Fibroblast of skin of back (primary cell): ENCODE measurements around the gene ZNRF3.
A peak's percentile ranks its signal among the peaks of the same experiment; 100 is the strongest.
"Not testable (repeated sequence)": the region's sequence is repeated elsewhere in the genome, so short reads cannot be mapped to it uniquely, and the experiment has no call there.

ENCODE experiments used
- DNase-seq: peaks from one replicate; pipeline ENCODE4 v3.0.0-alpha.2; 2013

The ZNRF3 gene

DNA sequence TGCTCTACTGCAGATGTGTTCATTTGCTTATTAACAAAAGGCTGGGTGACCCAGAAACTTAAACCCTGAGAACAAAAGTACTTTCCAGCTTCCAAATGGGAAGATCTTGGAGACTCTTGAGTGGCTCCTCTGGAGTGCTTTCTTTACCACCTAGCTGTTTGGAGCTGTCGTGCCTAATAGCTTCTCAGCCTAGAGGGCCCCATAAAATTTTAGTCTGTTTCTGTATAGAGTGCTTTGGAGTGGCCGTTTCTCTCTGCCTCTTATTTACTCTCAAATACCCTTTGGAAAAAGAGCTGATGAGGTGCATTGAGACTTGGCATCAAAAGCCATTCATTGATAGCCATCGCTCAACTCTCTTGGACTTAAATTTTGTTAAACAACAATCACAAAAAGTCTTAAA lies 50.7 kb downstream of the ZNRF3 start:
- DNase-seq: no peak

DNA sequence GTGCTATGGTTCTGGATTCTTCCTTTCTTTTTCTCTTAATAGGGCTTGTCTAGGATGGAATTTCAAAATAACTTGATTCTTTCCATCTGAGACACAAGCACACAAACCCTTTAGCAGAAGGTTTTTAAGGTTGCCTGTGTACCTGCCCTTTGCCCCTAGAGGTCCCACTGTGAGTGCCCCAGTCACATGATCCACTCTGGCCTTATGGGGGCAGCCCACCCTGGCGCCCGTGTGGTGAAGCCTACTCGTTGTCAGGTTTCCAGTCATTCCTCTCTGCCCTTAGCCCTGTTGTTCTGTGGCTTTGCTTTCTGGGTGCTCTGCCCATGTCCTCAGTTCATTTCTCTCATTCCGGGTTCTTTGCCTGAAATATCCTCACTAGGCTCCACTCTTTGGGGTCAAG lies 51.8 kb downstream of the ZNRF3 start:
- DNase-seq: no peak

DNA sequence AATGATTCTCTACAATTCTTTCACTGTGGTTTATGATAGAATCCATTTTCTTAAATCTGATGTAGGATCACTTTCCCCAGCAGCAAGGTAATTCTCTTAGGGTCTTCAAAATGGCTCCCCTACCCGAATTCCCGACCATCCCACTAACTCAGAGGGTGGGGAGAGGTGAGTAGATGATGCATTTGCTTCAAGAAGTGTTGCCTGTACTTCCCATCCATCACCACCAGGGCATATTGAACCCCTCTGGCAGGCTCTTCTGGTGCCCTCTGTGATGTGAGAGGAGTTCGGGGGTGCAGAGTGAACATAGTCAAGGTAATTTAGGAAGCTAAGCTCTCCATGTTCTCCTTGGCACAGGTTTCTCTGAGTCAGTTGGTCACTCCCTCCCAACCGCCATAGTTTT lies 52.3 kb downstream of the ZNRF3 start:
- DNase-seq: no peak

DNA sequence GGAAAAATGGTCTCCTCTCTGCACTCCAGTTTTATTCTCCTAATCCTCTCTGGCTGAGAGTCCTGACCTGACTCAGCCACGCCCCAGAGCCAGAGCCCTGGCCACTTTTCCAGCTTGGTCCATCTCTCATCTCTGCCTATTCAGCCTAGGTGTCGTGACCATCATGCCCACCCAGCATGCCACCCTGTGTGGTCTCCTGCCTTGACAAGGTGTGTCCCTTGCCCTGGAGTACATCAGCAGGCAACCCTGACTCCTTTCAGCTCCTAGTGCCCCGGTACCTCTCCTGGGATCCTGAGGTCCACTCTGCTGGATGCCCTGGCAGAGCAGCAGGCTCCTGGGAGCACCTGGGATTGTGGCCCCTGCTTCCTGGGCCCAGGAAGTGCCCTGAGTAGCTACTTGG lies 52.8 kb downstream of the ZNRF3 start:
- no peak for DNase-seq

DNA sequence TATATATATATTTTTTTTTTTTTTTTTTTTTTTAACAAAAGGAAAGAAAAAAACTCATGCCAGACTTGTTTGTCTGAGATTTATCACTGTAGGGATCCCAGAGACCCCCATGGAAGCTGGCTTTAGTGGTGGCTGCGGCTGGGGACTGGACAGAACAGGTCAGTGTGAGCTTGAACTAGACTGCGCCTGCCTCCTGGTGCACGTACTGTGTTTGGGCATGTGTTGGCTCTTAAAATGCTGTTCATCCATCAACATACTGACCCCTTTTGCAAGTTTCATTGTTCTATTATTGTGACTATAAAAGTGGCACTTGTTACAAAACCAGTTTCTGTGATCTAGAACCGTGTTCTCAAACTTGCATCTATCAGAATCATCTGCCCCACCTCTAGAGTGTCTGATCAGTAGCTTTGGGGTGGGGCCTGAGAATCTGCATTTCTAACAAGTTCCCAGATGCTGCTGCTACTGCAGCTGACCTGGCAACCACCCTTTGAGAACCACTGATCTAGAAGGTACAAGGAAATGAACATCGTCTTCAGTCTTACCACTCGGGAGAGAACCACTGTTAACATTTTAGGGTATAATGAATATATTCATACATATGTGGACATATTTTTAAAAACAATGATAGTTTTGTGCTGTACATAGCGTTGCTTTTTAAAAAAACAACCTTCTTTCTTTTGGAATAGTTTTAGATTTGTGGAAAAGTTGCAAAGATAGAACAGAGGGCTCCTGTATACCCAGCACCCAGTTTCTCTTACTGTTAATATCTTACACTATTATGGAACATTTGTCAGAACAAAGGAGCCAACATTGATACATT lies 54.0 kb downstream of the ZNRF3 start:
- no peak for DNase-seq

DNA sequence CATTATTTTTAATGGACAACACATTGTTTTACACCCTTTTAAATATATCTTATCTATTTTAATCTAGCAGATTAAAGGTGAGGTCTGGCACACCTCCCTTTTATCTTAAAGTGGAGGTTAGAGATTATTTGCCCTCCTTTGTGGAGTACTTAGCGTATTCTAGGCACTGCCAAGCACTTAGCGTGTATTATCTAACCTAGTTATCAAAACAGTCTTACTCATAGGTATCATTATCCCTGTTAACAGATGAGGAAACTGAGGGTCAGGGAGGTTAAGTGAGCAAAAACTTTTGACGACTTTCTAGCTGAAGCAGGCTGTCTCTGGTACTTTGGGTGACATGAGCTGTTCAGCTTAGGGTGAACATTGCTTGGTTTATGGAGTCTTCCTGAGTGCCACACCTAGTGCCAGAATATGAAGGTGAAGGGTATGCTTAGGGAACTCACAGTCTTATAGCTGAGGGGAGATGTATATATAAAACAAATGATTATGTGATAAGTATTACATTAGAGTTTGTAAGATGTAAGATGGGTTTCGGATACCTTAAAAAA lies 55.0 kb downstream of the ZNRF3 start:
- DNase-seq: no peak

DNA sequence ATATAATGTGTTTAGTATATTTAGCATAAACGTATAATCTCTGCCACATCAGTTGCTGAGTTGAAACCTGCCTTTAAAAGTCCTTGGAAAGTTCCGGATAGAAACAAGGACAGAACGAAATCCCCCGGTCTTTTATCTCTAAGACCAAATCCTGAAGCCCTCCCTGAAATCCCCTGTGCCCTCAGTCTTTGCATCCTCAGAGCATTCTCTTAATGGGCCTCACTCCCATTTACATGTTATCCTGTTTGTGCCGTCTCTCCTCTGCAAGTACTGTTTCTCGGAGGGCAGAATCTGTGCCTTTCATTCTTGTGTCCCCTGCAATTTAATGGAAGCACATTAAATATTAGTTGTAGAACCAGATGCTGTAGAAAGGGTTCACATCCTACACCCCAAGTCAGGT lies 56.0 kb downstream of the ZNRF3 start:
- DNase-seq: no peak

DNA sequence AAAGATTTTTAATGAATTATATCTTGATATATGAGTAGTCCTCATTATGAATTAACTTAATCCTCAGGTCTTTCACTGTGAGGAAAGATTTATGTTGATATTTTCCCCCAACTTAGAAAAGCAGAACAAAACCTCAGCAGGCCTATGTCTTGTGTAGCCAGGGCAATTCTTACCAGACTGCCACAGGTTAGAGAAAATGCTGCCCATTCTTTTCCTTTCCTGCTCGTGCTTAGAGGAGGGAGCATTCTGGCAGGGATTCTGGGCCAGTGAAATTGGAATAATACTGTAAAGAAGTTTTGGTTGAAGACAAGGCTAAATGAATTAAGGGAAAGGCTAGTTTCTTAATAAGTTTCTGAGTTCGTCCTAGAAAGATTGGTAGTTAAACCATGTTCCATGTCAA lies 56.6 kb downstream of the ZNRF3 start:
- no peak for DNase-seq

DNA sequence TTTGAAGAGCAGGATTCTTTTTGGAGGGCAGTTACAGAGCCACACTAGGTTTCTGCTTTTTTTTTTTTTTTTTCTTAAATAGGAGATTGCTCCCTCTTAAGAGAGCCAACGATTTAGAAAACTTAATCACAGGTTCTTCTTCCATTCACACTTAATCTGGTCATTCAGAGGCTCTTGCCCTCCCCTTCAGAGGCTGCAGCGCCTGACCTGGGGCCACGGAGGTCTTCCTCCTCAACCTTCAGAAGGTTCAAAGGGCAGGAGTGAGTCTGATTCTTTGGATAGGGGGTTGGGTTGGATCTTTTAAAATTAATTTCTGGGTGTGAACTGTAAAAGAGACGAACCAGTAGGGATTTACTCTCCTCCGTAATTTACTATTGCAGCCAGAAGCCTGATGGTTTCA lies 57.1 kb downstream of the ZNRF3 start:
- DNase-seq: no peak

DNA sequence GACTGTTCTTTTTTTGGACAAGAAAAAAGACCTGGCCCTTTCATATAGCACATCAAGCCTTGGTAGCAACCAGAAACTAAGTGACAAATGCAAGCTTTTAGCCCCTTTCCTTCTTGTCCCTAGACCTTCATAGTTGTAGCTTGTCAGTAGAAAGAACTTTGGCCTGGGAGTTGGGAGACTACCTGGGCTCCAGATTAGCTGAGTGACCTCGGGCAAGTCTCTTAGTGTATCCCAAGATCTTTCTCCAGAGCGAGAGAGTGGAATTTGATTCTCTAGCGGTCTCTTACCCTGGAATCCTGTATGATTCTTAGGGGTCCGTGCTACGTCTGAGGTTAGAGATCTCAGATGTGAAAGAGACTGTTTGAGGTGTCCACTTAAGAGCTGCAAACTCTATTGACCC lies 59.0 kb downstream of the ZNRF3 start:
- DNase-seq: no peak

DNA sequence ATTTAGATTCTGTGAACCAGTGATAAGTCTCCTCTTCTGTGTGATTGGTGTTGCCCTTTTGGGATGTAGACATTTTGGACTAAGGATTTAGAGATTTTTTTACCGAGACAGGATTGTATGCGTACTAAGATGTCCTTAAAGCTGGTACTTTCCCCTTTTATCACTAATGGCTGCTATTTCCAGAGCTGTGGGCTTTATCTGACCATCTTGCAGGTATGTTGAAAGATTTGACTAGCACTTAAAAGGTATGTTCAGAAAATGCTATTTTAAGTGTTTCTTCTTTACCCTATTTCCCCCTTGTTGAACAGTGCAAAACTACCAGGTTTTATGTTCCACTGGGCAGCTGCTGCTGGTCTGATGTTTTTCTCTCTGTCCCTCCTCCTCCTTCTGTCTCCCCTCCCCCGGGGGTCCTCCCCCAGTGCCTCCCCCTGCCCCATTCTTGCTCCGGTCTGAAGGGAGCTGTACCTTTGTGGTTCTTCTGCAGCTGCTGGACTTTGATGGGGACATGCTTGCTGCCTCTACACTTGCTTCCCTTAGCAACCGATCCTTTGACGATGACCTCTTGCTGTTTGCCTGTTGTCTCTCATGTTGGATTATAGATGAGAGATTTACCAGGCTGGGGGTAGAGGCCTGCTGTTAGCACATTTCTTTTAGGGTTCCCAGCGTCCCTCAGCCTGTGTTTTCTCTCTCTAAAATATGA lies 59.6 kb downstream of the ZNRF3 start:
- no peak for DNase-seq

DNA sequence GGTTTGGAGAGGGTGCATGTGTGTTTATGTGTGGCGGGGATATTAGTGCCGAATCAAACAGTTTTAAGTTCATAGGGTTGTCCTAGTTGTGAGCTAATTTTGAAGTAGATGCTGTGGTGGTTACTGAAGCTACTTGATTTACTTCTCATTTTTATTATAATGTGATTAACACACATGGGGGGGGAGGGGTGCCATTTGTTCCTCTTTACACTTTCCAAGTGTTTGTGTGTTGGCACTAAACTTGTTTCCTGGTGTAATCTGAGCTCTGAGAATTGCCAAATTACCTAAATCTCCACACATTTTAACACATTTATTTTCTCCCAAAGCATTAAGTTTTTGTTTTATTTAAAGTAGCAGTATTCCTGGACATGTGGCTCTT lies 60.1 kb downstream of the ZNRF3 start:
- no peak for DNase-seq

DNA sequence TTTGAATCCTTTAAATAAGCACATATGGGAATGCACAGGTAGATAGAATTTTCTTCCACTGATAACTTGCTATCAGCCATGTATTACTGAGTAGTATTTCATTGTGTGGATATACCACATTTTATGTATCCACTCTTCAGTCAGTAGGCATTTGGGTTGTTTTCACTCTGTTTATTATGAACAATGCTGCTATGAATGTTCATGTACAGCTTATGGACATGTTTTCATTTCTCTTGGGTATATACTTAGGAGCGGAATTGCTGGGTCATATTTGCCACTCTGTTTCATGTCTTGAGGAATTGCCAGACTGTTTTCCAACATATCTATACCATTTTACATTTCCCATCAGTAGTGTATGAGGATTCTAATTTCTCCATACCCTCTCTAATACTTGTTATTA lies 63.8 kb downstream of the ZNRF3 start:
- no peak for DNase-seq

DNA sequence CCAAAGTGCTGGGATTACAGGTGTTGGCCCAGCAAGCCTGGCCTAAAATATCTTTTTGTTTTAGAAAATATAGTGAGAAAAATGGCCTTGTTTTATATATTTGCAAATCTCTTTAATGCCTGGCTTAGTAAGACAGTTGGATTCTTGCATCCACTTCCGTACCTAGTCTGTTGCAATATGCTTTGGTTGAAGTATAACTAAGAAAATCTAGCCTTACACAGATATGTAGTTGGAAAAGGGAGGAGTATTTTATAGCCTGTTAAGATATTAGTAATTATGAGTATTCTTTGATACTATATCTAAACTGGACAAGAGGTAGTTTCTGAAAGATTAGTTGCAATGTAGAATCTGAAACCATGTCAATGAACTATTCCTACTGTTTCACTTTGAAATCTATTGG lies 65.1 kb downstream of the ZNRF3 start:
- DNase-seq: no peak

DNA sequence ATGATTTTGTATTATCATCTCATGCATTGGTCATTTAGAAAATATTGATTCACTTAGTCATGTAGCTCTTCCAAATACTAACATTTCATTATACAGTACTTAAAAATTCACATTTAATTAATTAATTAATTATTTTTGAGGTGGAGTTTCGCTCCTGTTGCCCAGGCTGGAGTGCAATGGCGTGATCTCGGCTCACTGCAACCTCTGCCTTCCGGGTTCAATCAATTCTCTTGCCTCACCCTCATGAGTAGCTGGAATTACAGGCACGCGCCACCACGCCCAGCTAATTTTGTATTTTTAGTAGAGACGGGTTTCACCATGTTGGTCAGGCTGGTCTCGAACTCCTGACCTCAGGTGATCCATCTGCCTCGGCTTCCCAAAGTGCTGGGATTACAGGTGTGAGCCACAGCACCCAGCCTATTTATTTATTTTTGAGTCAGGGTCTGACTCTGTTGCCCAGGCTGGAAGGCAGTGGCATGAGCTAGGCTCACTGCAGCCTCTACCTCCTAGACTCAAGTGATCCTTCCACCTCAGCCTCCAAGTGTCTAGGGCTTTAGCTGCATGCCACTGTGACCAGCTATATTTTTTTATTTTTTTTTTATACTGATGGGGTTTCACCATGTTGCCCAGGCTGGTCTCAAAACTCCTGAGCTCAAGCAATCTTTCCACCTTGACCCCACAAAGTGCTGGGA lies 65.6 kb downstream of the ZNRF3 start:
- DNase-seq: not testable (repeated sequence)

DNA sequence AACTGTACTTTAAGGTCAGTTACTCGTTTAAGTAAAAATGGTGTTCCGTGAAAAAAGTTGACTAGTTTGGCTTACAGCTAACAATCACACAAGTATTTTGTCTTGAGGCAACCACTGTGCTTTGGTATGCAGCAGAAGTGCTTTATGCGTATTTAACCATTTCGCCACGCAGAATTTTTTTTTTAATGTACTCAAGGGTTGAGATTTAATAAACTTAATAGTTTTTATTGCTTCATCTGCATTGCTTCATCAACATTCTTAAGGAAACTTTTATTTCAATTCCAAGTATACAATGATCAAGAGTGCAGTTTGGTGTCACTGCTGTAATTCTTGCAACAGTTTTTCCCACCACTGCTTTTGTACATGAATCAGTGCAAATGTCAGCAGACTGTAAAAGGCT lies 66.4 kb downstream of the ZNRF3 start:
- no peak for DNase-seq

DNA sequence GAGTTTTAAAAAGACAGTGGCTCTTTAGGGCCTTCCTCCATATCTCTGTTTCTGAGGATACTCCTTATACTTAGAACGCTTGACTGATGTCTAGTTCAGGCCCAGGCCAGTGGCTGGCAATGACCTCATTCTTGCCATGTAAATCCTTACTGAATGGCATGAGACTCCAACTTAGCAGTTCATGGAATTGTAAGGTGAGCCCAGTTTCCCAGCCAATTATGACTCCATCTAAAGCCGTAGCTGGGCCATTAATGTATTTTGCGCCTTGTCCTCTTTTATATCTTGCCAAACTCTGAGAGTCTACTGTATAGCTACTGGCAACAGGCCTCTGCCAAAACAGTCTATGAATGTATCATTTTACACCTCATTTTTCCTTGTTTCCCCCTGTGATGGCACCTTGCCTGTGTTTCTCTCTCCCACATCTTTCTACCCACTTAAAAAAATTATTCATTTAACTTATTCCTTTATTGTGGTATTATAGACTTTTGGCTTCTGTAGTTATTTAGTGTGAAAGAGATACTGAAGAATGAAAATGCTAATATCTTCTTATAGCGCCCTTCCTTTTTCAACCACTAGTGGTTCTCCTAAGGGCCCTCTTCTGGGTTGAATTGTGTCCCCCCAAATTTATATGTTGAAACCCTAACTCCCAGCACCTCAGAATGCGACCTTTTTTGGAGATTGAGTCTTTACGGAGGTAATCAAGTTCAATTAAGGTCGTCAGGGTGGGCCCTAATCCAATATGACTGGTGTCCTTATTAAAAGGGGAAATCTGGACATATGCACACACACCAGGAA lies 67.4 kb downstream of the ZNRF3 start:
- no peak for DNase-seq

DNA sequence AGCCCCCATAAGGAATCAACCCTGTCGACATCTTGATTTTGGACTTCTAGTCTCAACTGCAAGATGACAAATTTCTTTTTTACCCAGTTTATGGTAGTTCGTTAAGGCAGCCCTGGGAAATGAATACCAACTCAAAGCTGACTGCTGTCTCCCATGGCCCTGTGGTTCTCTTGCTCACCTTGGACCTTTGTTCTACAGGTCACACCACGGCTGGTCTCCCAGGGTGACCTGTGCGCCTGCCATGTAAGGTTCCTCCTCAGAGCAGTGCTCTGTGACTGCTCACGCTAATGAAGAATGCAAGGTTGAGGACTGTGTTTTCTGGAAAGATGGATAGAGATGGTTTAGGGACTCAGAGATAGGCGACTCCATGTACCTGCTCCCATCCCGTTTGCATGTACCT lies 68.2 kb downstream of the ZNRF3 start:
- DNase-seq: no peak

DNA sequence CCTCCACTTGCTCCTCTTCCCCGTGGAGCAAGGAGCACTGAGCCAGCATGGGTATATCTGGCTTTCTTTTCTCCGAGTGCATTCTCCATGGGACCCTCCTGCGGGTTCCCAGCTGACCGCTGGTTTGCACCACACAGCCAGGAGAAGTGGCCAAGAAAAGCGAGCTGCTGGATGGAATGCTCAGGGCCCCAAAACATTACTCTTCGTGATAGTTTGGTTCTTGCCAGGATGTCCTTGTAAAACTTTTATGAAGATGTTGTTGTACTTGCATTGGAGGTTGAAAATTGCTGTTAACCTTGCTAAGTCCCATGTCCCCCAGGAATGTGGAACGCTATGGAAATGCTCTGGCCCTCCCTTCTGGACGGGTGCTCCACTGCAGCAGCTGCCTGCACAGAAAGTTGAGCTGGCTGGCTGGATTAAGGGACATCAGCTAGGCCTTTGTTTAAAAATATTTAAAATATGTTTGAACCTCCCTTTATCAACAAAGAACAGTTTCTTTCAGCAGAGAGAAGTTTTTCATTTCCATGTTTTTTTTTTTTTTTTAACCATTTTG lies 68.7 kb downstream of the ZNRF3 start:
- DNase-seq: peak; percentile 59

DNA sequence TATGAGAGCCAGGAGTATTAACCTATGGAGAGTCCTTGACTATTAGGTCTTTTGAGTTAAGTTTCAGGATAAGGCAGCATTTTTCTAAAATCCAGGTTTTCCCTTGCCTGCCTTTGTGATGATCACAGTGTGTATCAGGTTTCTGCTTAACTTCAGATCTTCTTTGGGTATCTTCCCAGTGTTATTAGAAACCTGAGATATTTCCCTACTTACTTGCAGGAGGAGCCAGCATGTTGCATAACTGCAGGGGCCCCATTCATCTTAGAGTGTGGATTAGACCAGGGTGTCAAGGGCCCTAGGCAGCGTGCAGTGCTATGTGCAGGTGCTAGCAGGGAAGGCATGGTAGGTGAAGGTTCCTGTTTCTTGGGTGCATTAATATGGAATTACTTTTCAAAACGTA lies 69.5 kb downstream of the ZNRF3 start:
- no peak for DNase-seq

DNA sequence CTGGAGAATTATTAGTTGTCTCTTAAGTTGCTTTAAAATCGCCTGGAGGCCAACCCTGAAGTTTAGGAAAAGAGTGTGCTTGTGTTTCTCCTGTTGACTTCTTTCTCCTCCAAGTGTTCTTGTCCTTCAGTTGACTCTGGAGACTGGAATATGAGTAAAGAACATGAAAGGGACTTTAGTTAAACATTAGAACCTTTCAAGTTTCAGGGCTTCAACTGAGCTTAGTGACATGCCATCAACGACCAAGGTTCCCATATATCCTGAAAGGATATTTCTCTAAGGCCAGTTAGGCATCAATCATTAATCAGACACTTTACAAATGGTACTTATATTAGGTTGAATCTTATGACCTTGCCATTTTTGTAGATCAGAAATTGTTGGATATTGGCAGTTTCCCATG lies 70.0 kb downstream of the ZNRF3 start:
- DNase-seq: no peak
